ENCODE measurements around the gene CST6.
"Not testable (repeated sequence)": the region's sequence is repeated elsewhere in the genome, so short reads cannot be mapped to it uniquely, and the experiment has no call there.

The CST6 gene

DNA sequence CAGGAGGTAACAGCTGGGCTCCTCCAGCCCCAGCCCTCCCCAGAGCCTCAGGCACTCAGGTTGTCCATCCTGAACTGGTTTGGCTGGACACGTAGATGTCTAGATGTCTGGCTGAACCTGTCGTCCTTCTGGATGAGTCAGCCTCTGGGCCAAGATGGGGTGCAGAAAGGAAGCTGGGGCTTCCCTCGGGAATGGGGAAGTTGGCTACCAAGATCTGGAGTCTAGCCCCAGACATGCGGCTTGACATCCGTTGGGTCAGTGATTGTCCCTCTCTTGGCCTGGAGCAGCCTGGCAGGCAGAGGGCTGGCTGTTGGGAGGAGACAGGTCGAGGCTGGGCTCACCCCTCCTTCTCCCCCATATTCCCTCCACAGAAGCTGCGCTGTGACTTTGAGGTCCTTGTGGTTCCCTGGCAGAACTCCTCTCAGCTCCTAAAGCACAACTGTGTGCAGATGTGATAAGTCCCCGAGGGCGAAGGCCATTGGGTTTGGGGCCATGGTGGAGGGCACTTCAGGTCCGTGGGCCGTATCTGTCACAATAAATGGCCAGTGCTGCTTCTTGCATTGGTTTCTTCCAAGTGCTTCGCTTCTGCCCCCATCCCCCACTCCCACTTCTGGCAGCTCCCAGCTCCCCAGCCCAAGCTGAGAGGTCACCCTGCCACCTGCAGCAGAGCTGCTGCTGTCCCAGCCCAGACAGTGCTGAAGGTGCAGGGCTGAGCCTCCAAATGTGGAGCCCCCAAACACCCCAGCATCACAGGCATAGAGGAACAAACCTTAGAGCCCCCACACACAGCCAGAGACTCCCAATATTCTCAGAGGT is 1.3 kb downstream of the CST6 start:
- no peak for FAIRE-seq
- no peak for DNase-seq (ENCODE audit: extremely low spot score, insufficient read length, low read depth)

DNA sequence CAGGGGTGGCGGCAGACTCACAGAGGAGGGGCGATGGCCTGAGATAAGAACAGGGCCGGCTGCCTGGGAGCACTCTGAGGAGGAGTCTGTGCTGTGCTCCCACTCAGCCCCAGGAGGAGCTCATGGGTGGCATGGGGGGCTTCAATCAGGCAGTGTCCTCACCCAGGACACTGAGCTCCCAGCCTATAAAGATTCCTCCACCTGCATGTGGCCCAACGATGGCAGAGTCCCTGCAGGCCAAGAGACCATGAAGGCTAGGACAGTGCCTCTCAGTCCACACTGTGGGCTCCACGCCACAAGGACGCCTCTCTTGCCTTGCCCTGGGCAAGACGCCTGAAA is 1.9 kb downstream of the CST6 start:
- FAIRE-seq (no peak), DNase-seq (ENCODE audit: extremely low spot score, insufficient read length, low read depth) (no peak)

DNA sequence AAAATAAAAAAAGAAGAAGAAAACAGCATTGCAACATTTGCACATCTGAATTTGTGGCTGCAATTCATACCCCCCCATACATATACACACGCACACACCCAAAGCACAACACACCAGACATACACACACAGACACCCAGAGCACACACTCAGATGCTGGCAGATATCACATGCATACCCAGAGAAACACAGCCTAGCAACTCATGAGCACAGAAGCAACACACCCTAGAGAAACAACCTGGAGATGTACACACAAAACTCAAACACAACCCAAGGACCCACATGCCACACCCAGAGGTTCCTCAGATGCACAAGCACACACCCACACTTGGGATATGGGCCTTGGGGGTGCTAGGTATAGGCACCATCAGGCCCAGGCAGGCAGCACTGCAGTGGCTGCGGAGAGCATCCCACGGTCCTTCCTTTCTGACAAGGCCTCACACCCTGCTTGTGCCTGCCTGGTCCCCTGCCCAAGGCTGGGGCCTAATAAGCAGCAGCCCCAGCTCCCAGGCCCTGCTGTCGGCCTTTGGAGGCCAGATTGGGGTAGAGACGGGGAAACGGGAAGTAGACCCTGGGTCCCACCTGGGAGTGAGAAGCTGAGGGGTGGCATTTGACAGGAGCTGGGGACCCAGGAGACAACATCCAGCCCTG is 3.1 kb downstream of the CST6 start:
- no peak for DNase-seq (ENCODE audit: extremely low spot score, insufficient read length, low read depth)
- FAIRE-seq: no peak

DNA sequence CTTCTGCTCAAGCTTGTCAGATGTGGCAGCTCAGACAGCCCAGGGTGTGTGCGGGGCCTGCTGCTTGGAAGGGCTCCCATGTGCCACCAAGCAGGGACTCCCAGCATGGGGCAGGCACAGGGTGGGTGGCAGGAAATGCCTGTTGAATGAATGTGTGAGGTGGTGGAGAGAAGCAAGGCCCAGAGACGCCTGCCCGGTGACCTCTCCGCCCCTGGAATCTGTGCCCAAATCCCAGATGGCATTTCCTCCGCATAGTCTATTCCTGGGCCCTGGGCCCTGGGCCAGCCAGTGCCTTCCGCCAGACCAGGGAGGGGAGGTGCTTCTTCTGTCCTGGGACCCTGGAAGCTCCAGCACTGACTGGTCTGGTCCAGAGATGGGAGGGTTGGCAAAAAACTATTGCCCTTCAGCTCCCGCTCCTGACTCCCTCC is 3.7 kb downstream of the CST6 start:
- no peak for DNase-seq (ENCODE audit: extremely low spot score, insufficient read length, low read depth)
- FAIRE-seq: no peak

DNA sequence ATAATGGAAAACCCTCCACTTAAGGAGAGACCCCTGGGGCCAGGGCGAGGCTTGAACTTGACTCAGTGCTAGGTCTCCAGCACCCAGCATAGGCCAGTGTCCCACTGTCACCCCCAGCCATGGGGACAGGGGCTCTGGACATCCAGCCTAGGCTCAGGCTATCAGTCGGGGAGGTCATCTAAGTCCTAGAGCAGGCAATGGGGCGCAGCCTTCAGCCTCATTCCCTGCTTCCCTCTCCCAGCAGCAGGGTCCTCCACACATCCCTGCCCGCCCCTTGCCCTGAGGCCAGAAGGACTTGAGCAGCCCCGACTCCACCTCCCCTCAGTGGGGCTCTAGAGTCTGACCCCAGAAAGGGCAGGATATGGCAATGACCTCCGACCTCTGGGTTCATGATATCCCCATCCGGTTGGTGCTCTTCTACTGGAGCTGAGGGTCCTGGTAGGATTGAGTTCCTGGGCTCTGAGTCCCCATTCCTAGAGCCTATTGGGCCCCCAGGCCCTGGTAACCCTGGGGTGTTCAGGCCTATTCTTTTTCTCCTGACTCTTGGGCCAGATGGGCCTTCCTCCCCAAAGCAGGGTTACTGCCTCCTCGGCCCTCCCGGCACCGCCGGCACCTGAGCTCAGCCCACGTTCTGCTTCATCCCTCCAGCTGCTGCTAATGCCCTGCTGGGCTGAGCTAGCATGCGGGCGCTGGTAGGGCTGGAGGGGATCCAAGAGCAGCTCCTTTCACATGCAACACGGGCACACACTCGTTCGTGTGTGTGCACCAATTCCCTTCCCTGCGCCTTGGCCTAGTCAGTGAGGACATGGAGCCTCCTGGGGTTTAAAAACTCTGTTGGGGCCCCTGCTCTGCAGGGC is 4.4 kb downstream of the CST6 start:
- FAIRE-seq: no peak
- no peak for DNase-seq (ENCODE audit: extremely low spot score, insufficient read length, low read depth)

DNA sequence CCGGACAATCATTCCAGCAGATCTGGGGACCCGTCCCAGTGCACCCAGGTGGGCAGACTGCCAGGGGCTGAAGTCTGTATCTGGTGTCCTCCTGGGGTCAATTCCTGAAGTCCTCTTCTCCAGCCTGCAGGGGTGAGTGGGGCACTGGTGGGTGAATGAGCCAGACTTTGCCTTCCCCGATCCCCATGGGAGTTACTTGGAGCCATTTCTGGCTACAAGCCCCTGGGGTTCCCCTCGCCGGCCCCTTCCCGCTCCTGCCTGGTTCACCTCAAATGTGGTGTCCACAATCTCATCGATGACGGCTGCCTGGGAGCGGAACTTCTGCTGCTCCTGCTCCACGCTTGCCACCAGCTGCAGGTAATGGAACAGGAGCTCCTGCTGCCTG is 5.0 kb downstream of the CST6 start:
- DNase-seq (ENCODE audit: extremely low spot score, insufficient read length, low read depth) (no peak), FAIRE-seq (no peak)

DNA sequence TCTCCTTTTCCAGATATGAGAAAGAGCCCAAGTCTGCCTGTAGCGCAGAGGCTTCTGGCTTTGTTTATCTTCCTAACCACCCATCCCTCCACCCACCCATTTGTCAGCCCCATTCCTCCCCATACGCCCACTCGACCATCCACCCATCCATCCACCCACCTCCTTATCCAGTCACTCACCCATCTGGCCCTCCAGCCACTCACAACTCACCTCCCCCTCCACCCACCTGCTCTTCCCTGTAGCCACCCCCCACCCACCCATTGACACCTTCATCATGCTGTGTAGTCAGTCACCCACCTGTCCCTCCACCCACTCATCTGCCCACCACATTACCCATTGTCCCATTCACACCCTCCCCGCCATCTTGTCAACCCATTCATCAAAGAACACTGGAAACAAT is 5.5 kb downstream of the CST6 start:
- no peak for DNase-seq (ENCODE audit: extremely low spot score, insufficient read length, low read depth)
- no peak for FAIRE-seq

DNA sequence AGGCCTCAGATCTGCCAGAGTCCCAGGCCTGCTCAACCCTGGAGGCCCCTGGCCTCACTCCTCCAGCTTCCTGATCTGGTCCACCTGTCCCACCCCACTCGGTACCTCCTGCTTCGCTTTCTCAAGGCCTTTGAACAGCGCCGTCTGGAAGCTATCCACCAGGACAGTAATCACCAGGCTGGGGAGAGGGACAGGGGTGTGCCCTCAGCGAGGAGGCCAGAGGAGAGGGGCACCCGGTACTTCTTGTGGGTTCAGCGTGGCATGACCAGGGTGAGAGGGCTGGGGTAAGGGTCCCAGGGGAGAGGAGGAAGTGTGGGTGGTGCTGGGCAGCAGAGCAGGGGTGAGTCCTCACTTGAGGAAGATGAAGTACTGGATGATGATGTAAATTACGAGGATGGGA is 8.4 kb downstream of the CST6 start:
- FAIRE-seq: no peak
- no peak for DNase-seq (ENCODE audit: extremely low spot score, insufficient read length, low read depth)

DNA sequence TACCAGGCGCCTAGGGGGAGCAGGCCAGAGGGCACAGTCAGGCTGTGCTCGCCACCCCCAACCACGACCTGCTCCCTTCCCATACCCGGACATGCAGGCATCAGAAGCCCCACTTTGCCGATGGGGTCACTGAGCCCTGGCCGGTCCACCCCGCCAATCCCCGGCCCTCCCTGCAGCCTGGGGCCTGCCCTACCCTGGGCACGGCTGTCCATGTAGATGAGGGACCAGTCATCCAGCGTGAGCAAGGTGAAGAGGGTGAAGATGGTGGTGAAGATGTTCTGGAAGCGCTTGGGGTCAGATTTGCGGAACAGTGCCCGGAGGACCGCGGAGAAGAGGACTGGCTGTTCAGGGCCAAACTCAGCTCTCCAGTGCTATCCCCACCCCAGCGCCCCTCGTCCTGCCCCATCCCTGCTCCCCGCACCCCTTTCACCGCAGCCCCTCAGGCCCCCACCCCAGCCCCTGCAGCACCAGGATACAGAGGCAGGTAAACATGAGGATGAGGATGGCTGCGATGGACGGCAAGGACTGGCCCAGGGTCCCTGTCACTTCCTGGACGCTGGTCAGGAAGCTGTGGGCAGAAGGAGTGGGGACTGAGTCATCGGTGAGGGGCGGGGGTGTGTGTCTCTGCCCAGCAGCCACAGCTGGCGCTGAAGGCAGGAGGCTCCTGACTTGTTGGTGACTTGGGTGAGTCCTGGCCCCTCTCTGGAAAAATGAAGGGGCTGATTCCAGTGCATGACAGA is 9.0 kb downstream of the CST6 start:
- DNase-seq (ENCODE audit: extremely low spot score, insufficient read length, low read depth): no peak
- FAIRE-seq: no peak

DNA sequence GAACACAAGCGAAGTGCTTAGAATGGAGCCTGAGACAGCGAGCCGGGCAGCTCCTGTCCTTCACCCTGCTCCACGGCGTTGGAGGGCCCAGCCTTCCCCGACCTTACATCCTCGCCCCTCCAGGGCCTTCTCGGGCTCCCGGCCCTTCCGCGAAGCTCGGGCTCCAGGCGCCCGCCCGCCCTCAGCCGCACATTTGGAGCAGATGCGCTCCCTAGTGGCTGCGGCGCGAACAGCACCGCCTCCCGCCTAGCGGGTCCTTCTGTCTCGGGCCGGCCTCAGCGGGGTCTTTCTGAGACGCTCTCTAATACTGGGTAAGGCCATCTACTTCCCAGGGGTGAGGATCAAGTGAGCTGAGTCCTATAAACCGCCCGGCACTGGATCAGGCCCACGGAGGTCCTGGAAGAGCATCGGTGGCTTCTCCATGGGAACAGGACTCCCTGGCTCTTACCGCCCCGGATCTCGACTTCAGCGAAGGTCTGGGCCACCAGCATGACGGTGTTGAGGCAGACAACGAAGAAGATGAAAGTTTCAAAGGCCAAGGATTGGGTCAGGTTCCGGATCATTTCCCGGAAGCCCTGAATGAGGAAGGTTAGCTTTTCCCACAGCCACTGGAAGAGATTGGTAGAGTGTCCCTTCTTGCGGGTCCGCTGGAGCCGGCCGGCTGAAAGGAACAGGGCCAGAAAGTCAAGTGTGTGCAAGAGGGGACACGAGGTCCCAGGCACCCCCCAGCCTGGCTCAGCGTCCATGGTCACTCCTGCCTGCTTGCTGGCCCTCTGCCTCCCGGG is 10.8 kb downstream of the CST6 start:
- peak; percentile 59 for FAIRE-seq
- DNase-seq (ENCODE audit: extremely low spot score, insufficient read length, low read depth): peak; percentile 74

DNA sequence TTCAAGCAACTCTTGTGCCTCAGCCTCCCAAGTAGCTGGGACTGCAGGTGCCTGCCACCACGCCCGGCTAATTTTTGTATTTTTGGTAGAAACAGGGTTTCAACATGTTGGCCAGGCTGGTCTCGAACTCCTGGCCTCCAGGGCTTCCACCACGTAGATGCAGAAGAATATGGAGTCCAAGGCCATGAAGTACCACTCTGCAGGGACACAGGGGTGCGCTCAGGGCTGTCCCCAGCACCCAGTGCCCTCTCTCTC is 11.3 kb downstream of the CST6 start:
- FAIRE-seq; DNase-seq (ENCODE audit: extremely low spot score, insufficient read length, low read depth): not testable (repeated sequence)

DNA sequence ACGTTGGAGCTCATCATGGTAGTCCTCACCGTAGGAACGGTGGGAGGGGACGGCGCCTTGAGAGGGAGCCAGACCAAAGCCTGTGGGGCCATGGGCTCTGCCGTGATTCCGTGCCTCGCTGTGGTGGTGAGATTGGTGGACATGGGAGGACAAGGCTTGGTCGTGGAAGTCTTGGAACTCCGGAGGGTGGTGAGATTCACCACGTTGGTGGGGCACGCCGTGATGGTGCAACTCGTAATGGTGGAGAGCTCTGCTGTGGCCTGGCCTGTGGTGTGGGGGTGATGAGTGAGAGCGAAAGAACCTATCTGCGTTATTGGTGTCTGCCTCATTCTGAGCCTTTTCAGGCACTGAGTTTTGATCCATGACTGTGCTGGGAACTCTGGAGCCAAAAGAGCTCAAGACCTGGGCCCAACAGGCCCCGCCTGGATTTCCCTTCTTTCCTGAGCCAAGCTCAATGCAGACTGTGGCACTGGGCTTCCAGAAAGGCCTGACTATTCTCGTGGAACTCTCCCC is 14.3 kb downstream of the CST6 start, which contains the start of gene CATSPER1:
Gene CATSPER1 (minus strand): TSS at position 463 of the 513 bp plus-strand sequence. CDS start 100 bp downstream, at position 363.
- no peak for DNase-seq (ENCODE audit: extremely low spot score, insufficient read length, low read depth)
- FAIRE-seq: no peak

DNA sequence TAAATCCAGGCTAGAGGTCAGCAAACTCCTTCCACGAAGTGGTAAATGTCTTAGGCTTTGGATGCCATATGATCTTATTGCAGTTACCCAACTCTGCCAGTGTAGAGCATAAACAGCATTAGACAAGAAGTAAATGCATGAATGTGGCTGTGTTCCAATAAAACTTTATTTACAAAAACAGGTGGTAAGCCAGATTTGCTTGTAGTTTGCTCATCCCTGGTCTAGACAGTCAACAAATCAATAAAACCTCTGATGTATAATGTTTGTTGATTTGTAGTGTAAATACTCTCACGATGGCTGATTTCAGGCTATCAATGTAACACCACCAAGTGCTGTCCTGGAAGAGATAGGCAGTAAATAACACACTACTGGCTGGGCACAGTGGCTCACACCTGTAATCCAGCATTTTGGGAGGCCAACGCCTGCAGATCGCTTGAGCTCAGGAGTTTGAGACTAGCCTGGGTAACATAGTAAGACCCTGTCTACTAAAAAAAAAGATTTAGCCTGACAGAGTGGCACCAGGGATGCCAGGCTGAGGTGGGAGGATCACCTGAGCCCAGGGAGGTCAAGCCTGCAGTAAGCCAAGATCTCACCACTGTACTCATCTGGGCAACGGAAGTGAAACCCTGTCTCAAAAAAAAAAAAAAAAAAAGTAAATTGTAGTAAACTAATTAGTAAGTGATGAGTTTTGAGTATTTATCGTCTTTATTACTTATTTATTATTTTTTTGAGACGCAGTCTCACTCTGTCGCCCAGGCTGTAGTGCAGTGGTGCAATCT is 21.3 kb downstream of the CST6 start:
- no peak for DNase-seq (ENCODE audit: extremely low spot score, insufficient read length, low read depth)
- no peak for FAIRE-seq

DNA sequence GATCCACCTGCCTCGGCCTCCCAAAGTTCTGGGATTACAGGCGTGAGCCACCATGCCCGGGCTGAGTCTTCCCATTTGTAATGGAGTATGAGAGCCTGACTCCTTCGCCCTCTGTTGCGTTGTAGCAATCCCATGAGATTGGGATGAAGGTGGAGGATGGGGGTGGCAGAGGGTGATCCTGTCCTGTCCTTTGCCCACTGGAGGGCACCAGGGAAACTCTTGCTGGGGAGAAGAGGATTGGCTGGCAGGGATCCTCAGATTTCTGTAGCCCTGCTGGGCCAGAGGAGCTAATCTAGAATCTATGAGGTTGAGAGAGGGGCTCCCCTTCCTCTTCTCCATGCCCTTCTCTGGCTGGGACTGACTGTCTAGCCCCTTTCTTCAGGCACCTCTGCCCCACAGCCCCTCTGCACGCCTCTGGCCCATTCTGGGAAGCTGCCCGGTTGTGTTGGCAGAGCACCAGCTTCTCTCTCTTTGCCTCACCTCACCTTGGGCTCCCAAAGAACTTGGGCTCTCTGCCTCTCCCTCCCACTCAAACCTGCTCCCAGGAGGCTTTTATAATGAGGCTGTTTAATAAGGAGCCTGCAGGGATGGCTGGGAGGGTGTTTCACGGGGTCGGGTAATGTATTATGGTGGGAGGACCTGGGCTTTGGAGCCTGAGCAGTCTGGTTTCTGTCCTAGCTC is 24.0 kb downstream of the CST6 start:
- DNase-seq (ENCODE audit: extremely low spot score, insufficient read length, low read depth): no peak
- no peak for FAIRE-seq

DNA sequence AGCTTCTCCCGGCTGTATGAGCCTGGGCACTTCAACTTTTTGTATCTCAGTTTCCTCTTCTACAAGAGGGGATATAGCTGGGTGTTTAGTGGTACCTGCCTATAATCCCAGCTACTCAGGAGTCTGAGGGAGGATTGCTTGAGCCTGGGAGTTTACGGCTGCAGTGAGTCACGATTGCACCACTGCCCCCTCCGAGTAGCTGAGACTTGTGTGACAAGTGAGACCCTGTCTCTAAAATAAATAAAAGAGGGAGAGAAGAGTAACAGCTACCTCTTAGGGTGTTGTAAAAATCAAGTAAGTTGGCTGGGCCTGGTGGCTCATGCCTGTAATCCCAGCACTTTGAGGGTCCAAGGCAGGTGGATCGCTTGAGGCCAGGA is 24.5 kb downstream of the CST6 start:
- DNase-seq (ENCODE audit: extremely low spot score, insufficient read length, low read depth): no peak

DNA sequence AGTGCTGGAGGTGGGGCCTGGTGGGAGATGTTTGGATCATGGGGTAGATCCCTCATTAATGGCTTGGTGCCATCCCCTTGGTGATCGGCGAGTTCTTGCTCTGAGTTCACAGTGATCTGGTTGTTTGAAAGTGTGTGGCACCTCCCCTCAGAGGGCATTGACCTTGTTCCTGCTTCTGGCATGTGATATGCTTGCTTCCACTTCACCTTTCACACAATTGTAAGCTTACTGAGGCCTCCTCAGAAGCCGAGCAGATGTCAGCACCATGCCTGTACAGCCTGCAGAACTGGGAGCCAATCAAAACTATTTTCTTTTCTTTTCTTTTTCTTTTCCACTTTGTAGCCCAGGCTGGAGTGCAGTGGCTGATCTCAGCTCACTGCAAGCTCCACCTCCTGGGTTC is 25.5 kb downstream of the CST6 start:
- FAIRE-seq: no peak
- DNase-seq (ENCODE audit: extremely low spot score, insufficient read length, low read depth): no peak

More for the DNA sequence above, 24.5 kb downstream of the CST6 start:
- FAIRE-seq: no peak

DNA sequence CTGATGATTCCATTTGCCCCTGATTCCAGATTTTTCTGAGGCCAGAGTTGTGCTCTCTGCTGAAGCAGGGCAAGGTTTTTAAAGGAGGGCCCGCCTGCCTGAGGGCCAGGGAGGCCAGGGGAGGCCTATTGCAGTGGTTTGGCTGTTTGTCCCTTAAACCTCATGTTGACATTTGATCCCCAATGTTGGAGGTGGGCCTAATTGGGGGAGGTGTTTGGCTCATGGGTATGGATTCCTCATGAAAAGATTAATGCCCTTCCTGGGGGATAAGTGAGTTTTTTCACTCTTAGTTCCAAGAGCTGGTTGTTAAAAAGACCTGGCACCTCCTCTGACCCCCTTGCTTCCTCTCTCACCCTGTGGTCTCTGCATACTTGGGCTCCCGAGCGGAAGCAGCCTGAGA is 28.0 kb downstream of the CST6 start:
- FAIRE-seq (no peak), DNase-seq (ENCODE audit: extremely low spot score, insufficient read length, low read depth) (no peak)

Measured in GM18507 (cell line).